ENCODE measurements around the gene CEP164.

- TF ChIP-seq MXI1 (IDR thresholded peaks at IDR 0.05; ENCODE audit: low read depth, low read length), result no peak
- no peak for TF ChIP-seq SIN3A (IDR thresholded peaks at IDR 0.05; ENCODE audit: low read depth, low read length)
- no peak for TF ChIP-seq SKIL (IDR thresholded peaks at IDR 0.05; ENCODE audit: low read depth, poor library complexity, severe bottlenecking)
- TF ChIP-seq POLR2A (IDR thresholded peaks at IDR 0.05; ENCODE audit: low read depth, low read length), result no peak
- TF ChIP-seq NBN (IDR thresholded peaks at IDR 0.05), result no peak
- no peak for TF ChIP-seq CHD2 (IDR thresholded peaks at IDR 0.05; ENCODE audit: borderline replicate concordance, low read depth, low read length)
- no peak for TF ChIP-seq CTCF (IDR thresholded peaks at IDR 0.05 in 2 of 3, conservative IDR thresholded peaks at IDR 0.05 in 1 of 3; ENCODE audit: control insufficient read depth in 2 of 3, extremely low read depth in 1 of 3, insufficient read depth in 1 of 3, low read depth in 3 of 3, low read length in 3 of 3)
- no peak for TF ChIP-seq EP300 (IDR thresholded peaks at IDR 0.05; ENCODE audit: borderline replicate concordance in 1 of 2, control insufficient read depth in 1 of 2, low read depth in 2 of 2, low read length in 2 of 2)
- no peak for TF ChIP-seq EED (IDR thresholded peaks at IDR 0.05; ENCODE audit: low read depth)
- no peak for TF ChIP-seq RCOR1 (conservative IDR thresholded peaks at IDR 0.05; ENCODE audit: low read depth, low read length)
- no peak for TF ChIP-seq JUNB (IDR thresholded peaks at IDR 0.05)
Observed at GRCh38 chr11:117384045-117384444, 56.4 kb downstream of the CEP164 start.

Data from GM12878 (cell line).